Smooth muscle cell (in vitro differentiated cells): ENCODE data around the gene MET. TPM values are rescaled to one million over a fixed set of nuclear protein-coding genes. Genes with fewer than 3 reads are reported as not detected.

Source experiments
- DNase-seq: peaks from one replicate; lab custom pipeline; 2025; ENCODE audit not compliant: unreplicated experiment; lab: John Stamatoyannopoulos, UW
- H2AFZ ChIP-seq: fragments of 200-600 bp; sonication (generic); 2 replicates; pipeline ENCODE4 v1.6.0; 2016; ENCODE audit warnings: antibody characterized with exemption, low read depth, mild to moderate bottlenecking
- H3F3A ChIP-seq: fragments of 200-600 bp; sonication (generic); 2 replicates; pipeline ENCODE4 v1.6.0; 2017; ENCODE audit warnings: antibody characterized with exemption, low read depth
- H3K27ac ChIP-seq: fragments of 200-600 bp; sonication (generic); 2 replicates; pipeline ENCODE4 v1.5.1; 2016; ENCODE audit warnings: low read depth, mild to moderate bottlenecking
- H3K27me3 ChIP-seq: fragments of 200-600 bp; sonication (generic); 2 replicates; pipeline ENCODE4 v1.6.1; 2016; ENCODE audit warnings: low read depth, mild to moderate bottlenecking
- H3K36me3 ChIP-seq: fragments of 200-600 bp; sonication (generic); 2 replicates; pipeline ENCODE4 v1.5.1; 2016; ENCODE audit warnings: low read depth
- H3K4me1 ChIP-seq: fragments of 200-600 bp; sonication (generic); 2 replicates; pipeline ENCODE4 v1.5.1; 2016; ENCODE audit warnings: low read depth
- H3K4me2 ChIP-seq: fragments of 200-600 bp; sonication (generic); 2 replicates; pipeline ENCODE4 v1.6.0; 2016; ENCODE audit warnings: mild to moderate bottlenecking
- H3K4me3 ChIP-seq: fragments of 200-600 bp; sonication (generic); 2 replicates; pipeline ENCODE4 v1.5.1; 2016; ENCODE audit warnings: mild to moderate bottlenecking
- H3K79me2 ChIP-seq: fragments of 200-600 bp; sonication (generic); 2 replicates; pipeline ENCODE4 v1.6.0; 2016; ENCODE audit warnings: low read depth, mild to moderate bottlenecking
- H3K9ac ChIP-seq: fragments of 200-600 bp; sonication (generic); 2 replicates; pipeline ENCODE4 v1.6.0; 2016; ENCODE audit warnings: low read depth
- H3K9me3 ChIP-seq: fragments of 200-600 bp; sonication (generic); replicated peaks from 2 replicates; pipeline ENCODE4 v1.5.1; 2016; ENCODE audit warnings: low read depth
- H4K20me1 ChIP-seq: fragments of 200-600 bp; sonication (generic); 2 replicates; pipeline ENCODE4 v1.6.0; 2016; ENCODE audit warnings: low read depth
- CTCF ChIP-seq: fragments of 200-600 bp; sonication (generic); IDR thresholded peaks from 2 replicates; pipeline ENCODE4 v1.5.1; 2017; ENCODE audit warnings: borderline replicate concordance, mild to moderate bottlenecking, antibody characterized with exemption; ENCODE audit not compliant: insufficient read depth, poor library complexity, severe bottlenecking
- WGBS: methylation state at CpG from one replicate; pipeline ENCODE4 v1.1.7; 2016; ENCODE audit warnings: low lambda C conversion rate; 5-methylcytosine and 5-hydroxymethylcytosine counted together
- polyA plus RNA-seq: library from polyadenylated mRNA; unstranded; fragments of >200 nt; fragmentation: Nextera tagmentation; extraction: Ambion mirVana; gene quantifications from 2 replicates; pipeline ENCODE4 v1.2.1, GENCODE V29; 2016
- total RNA-seq: library from RNA; depleted of rRNA; stranded (reverse); fragments of >200 nt; gene quantifications from 2 replicates; pipeline ENCODE4 v1.2.3, GENCODE V29; 2014

MET gene
- total and polyA plus RNA-seq, 2 experiments from 2014 or later = 1.2 to 12.0 TPM

- peak overlapping the region; percentile 65 for H3K9ac ChIP-seq
- no peaks in the 10 kb centered on the region for H4K20me1 ChIP-seq
- peaks cover 21% of the 10 kb centered on the region for H3K4me1 ChIP-seq
- no peaks in the 10 kb centered on the region for H3K36me3 ChIP-seq
- H3K27ac ChIP-seq = peak overlapping the region; percentile 90
- H3K79me2 ChIP-seq = no peaks in the 10 kb centered on the region
- H3K4me3 ChIP-seq = peak overlapping the region; percentile 0
- TF ChIP-seq CTCF = no peak
- no peaks in the 10 kb centered on the region for H3K9me3 ChIP-seq
- peak overlapping the region; percentile 26 for H2AFZ ChIP-seq
- H3K27me3 ChIP-seq = no peaks in the 10 kb centered on the region
- DNase-seq = no peak
- WGBS = 24% methylated on average over 2 of the region's 2 CpGs
- H3K4me2 ChIP-seq = peak overlapping the region; percentile 68
- peaks cover 9% of the 10 kb centered on the region for H3F3A ChIP-seq
Measured at GRCh38 chr7:116801092-116801710, 129.2 kb downstream of the MET start.

GRCh38 chr7:116802144-116802745 is 130.2 kb downstream of the MET start:
- 50% methylated on average over 7 of the region's 7 CpGs for WGBS
- H3F3A ChIP-seq = peaks cover 9% of the 10 kb centered on the region
- H3K4me3 ChIP-seq = no peak overlapping the region
- no peaks in the 10 kb centered on the region for H3K79me2 ChIP-seq
- H3K27ac ChIP-seq = peak overlapping the region; percentile 90
- no peak for DNase-seq
- H3K9ac ChIP-seq = peak overlapping the region; percentile 65
- H4K20me1 ChIP-seq = no peaks in the 10 kb centered on the region
- no peaks in the 10 kb centered on the region for H3K9me3 ChIP-seq
- peak overlapping the region; percentile 68 for H3K4me2 ChIP-seq
- H2AFZ ChIP-seq = peak overlapping the region; percentile 42
- H3K27me3 ChIP-seq = no peaks in the 10 kb centered on the region
- H3K4me1 ChIP-seq = peaks cover 21% of the 10 kb centered on the region
- no peak for TF ChIP-seq CTCF
- no peaks in the 10 kb centered on the region for H3K36me3 ChIP-seq

- H2AFZ ChIP-seq = peak overlapping the region; percentile 42
- TF ChIP-seq CTCF = peak; percentile 49
- no peaks in the 10 kb centered on the region for H4K20me1 ChIP-seq
- no peaks in the 10 kb centered on the region for H3K9me3 ChIP-seq
- WGBS = 21% methylated on average over 5 of the region's 5 CpGs
- peak overlapping the region; percentile 65 for H3K9ac ChIP-seq
- peaks cover 9% of the 10 kb centered on the region for H3F3A ChIP-seq
- H3K36me3 ChIP-seq = no peaks in the 10 kb centered on the region
- H3K4me3 ChIP-seq = no peak overlapping the region
- no peaks in the 10 kb centered on the region for H3K27me3 ChIP-seq
- H3K79me2 ChIP-seq = no peaks in the 10 kb centered on the region
- no peak for DNase-seq
- H3K27ac ChIP-seq = peak overlapping the region; percentile 90
- H3K4me1 ChIP-seq = peaks cover 21% of the 10 kb centered on the region
- H3K4me2 ChIP-seq = peak overlapping the region; percentile 68
Measured at GRCh38 chr7:116802746-116803152, 130.8 kb downstream of the MET start.

DNA sequence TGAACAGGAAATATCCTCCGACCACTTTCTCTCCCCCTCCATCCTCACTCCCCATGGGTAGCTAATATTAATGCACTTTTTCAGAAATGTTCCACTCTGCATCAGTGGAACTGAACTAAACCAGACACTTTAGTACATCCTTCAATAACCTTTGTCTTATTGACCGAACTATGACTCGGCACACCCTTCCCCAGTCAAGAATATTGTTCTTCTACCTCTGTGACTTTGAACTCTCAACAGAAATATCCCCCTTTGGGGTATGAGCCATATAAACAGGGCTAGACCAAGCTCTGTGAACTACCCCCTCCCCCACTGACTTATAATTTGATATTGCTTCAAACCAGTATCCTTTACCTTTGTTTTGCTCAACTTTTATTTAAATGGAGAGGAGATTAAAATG is 132.5 kb downstream of the MET start:
- no peaks in the 10 kb centered on the region for H3K9me3 ChIP-seq
- H3K27me3 ChIP-seq = no peaks in the 10 kb centered on the region
- H3K27ac ChIP-seq = no peak overlapping the region
- H3K79me2 ChIP-seq = no peaks in the 10 kb centered on the region
- no peak for DNase-seq
- WGBS = 95% methylated on average over 3 of the region's 3 CpGs
- peaks cover 9% of the 10 kb centered on the region for H3F3A ChIP-seq
- no peak overlapping the region for H3K4me2 ChIP-seq
- no peak overlapping the region for H3K9ac ChIP-seq
- peaks cover 21% of the 10 kb centered on the region for H3K4me1 ChIP-seq
- no peaks in the 10 kb centered on the region for H3K36me3 ChIP-seq
- no peaks in the 10 kb centered on the region for H4K20me1 ChIP-seq
- no peak overlapping the region for H3K4me3 ChIP-seq
- H2AFZ ChIP-seq = no peak overlapping the region
- TF ChIP-seq CTCF = no peak
